Transverse colon (tissue), 4 donors: ENCODE results near the gene FGF1.

Experiments used
- CTCF ChIP-seq, 5 experiments: fragments of 200-600 bp in 3 of 5; fragments of 450-650 bp in 2 of 5; sonication (generic) in 3 of 5; IDR thresholded peaks; 1 replicate in 2 of 5; 2 replicates in 3 of 5; pipeline ENCODE4 v1.5.1; 2016 to 2017; ENCODE audit warnings: antibody characterized with exemption in 5 of 5, inconsistent platforms in 3 of 5, mild to moderate bottlenecking in 2 of 5, moderate library complexity in 1 of 5
- EP300 ChIP-seq: sonication (generic); formaldehyde crosslinking; IDR thresholded peaks from one replicate; pipeline ENCODE4 v1.6.1; 2017; ENCODE audit warnings: antibody characterized with exemption, low read depth
- POLR2A ChIP-seq: fragments of 450-650 bp; IDR thresholded peaks from one replicate; pipeline ENCODE4 v1.6.1; 2016; ENCODE audit warnings: antibody characterized with exemption, mild to moderate bottlenecking, moderate library complexity
- POLR2AphosphoS5 ChIP-seq, 3 donors: sonication (generic); formaldehyde crosslinking; IDR thresholded peaks; one replicate each; pipeline ENCODE4 v1.6.1; 2016; ENCODE audit warnings: antibody characterized with exemption in 3 of 3

GRCh38 chr5:142677198-142677597, 8.7 kb downstream of the FGF1 start:
- TF ChIP-seq EP300 (no peak), CTCF (IDR thresholded peaks at IDR 0.05) (no peak), POLR2A (no peak), POLR2AphosphoS5 (IDR thresholded peaks at IDR 0.05) (no peak)
